ENCODE measurements around the gene CCDC32. TPM values are rescaled to one million over a fixed set of nuclear protein-coding genes. Genes with fewer than 3 reads are reported as not detected.

The CCDC32 gene
- total and polyA plus RNA-seq, 2 of the 13 experiments (the other 11 are each of a cell fraction or from before 2014, with no cell fraction given) = 10.8 to 23.2 TPM

GRCh38 chr15:40511472-40512133 is 53.2 kb downstream of the CCDC32 start (continued):
- TF ChIP-seq ZNF329 (CRISPR knock-in tag; IDR thresholded peaks at IDR 0.05; ENCODE audit: low read depth) (peak; percentile 88), FOXO4 (CRISPR knock-in tag; conservative IDR thresholded peaks at IDR 0.05) (no peak), DNMT1 (CRISPR knock-in tag; IDR thresholded peaks at IDR 0.05) (no peak; the same call in 1 of the 2 replicates), ZSCAN30 (CRISPR knock-in tag; IDR thresholded peaks at IDR 0.05) (0 out of 2 replicates have a peak, but pooled peaks have one; percentile 59), SRSF4 (IDR thresholded peaks at IDR 0.05; ENCODE audit: low read depth, low read length, poor library complexity, severe bottlenecking) (no peak), TMF1 (CRISPR knock-in tag; IDR thresholded peaks at IDR 0.05; ENCODE audit: low read depth) (peak; percentile 78; the same call in 1 of the 2 replicates), ZBTB7A (CRISPR knock-in tag; IDR thresholded peaks at IDR 0.05) (peak; percentile 80), ZFP36 (IDR thresholded peaks at IDR 0.05; ENCODE audit: borderline replicate concordance, low read depth, low read length, partially characterized antibody) (no peak), POLR2AphosphoS5 (IDR thresholded peaks at IDR 0.05; ENCODE audit: low read depth, low read length) (no peak), SALL2 (CRISPR knock-in tag; IDR thresholded peaks at IDR 0.05) (peak; percentile 94), ZNF510 (CRISPR knock-in tag; IDR thresholded peaks at IDR 0.05; ENCODE audit: low read depth) (no peak), ZNF772 (CRISPR knock-in tag; IDR thresholded peaks at IDR 0.05) (no peak; the same call in 1 of the 2 replicates), RBFOX2 (IDR thresholded peaks at IDR 0.05; ENCODE audit: low read depth, low read length) (peak; percentile 49; the same call in 1 of the 2 replicates), ZC3H4 (CRISPR knock-in tag; IDR thresholded peaks at IDR 0.05; ENCODE audit: borderline replicate concordance) (no peak), ELF3 (CRISPR knock-in tag; IDR thresholded peaks at IDR 0.05) (no peak; the same call in 1 of the 2 replicates), FOXO1 (CRISPR knock-in tag; IDR thresholded peaks at IDR 0.05) (peak; percentile 50; the same call in 1 of the 2 replicates), BATF2 (CRISPR knock-in tag; IDR thresholded peaks at IDR 0.05) (no peak), NR0B2 (CRISPR knock-in tag; IDR thresholded peaks at IDR 0.05) (no peak), TFDP2 (CRISPR knock-in tag; IDR thresholded peaks at IDR 0.05) (peak; percentile 85), BCL6 (CRISPR knock-in tag; IDR thresholded peaks at IDR 0.05) (peak; percentile 93), SATB2 (CRISPR knock-in tag; IDR thresholded peaks at IDR 0.05) (no peak; the same call in 1 of the 2 replicates), HMGXB3 (CRISPR knock-in tag; IDR thresholded peaks at IDR 0.05; ENCODE audit: borderline replicate concordance) (no peak)
